ENCODE measurements around the gene MAST4. TPM values are rescaled to one million over a fixed set of nuclear protein-coding genes. Genes with fewer than 3 reads are reported as not detected.

The MAST4 gene
- polyA plus RNA-seq, 12 donors: 9.6 to 89.4 (median 14.1) TPM

GRCh38 chr5:66874004-66874403, 277.8 kb downstream of the MAST4 start:
- DNase-seq: no peak

- DNase-seq: no peak
Measured at GRCh38 chr5:66875315-66875714, 279.1 kb downstream of the MAST4 start.

- no peak for DNase-seq
Measured at GRCh38 chr5:66876266-66876807, 280.1 kb downstream of the MAST4 start.

DNA sequence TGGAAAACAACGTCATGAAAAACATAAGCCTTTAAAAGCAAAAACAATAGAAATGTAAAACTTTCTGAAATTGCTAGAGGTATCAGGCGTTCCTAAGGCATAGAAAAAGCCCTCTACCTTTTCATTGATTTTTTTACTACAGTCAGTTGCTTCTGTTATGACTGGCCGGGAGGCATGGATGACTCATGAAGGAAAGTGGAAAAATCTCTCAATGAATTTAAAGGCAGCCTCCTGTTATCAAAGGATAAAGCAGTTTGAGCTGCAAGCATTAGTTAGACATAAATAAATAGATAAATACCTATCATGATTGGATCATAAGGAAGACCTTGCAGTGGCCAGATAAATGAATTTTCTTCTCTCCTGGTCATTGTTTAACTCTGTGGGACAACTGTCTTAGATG, 281.6 kb downstream of the MAST4 start:
- no peak for DNase-seq

DNA sequence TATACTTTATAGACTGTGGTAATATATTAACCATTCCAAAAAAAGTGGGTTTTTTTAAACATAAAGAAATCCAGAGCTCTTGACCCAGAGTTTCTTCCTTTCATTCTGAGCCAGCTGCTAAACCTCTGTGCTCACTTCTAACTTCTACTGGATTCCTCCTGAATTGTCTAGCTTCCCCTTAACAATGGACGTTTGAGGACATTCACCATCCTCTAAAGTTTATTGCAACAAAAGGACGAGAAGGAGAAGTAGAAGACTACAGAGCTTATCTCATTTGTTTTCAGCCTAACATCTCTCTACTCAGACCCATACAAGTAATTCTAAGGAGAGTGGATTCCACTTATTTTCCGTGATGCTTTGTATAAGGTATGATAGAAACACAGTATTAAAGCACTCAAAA, 284.2 kb downstream of the MAST4 start:
- no peak for DNase-seq

DNA sequence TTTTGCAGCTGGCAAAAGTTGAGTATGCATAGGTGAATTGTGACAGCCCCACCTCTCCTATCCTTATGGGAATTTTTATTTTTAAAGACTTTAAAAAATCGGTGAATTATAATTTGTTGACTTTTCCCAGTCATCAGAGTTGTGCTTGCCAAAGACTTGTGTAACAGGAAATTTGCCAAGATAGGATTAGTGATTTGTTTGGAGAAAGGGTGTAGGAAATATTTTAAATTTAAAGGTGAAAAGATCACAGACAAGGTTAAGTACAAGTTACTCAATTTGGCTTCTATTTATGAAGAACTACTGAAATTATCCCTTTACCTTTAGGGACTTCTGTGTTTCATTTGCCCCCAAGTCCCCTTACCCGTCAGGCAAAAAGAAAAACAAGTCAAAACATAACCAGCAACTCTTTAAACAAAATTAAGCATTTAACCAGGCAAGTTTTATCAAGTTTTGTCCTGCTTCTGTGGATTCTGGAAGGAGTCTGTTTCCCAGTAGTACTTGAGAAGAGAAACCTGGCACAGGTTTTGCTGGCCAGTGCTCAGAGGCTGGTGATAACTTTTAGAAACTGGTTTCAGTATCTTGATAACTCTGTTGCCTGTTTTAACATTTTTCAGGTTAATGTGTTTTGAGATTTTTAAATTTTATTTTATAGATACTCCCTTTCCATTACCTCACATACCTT, 285.4 kb downstream of the MAST4 start:
- no peak for DNase-seq

DNA sequence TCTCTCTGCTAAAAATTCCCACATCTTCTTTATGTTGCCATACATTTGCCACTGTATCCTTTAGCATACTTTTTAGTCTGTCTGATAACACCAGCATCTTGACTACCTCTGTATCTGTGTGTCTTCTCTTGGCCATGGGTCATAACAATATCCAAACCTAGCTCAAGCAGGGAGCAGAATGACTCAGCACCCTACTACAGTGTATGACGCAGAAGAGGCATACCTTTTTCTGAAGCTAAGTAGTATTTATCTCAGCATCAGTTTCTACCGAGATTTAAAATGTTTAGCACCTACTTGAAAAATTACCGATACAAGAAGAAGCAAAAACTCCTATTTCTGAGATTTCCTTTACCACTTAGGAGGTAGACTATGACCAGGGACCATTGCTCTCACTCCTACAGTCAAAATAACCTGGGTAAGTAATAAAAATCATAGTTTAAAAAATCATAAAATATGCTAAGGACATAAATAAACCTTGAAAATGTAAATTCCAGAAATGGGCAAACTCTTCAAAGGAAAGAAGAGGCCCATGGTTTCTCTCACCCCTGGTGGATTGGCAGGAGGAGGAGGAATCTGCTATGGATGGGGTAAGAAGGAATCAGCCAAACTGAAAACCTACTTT, 286.5 kb downstream of the MAST4 start:
- no peak for DNase-seq

DNA sequence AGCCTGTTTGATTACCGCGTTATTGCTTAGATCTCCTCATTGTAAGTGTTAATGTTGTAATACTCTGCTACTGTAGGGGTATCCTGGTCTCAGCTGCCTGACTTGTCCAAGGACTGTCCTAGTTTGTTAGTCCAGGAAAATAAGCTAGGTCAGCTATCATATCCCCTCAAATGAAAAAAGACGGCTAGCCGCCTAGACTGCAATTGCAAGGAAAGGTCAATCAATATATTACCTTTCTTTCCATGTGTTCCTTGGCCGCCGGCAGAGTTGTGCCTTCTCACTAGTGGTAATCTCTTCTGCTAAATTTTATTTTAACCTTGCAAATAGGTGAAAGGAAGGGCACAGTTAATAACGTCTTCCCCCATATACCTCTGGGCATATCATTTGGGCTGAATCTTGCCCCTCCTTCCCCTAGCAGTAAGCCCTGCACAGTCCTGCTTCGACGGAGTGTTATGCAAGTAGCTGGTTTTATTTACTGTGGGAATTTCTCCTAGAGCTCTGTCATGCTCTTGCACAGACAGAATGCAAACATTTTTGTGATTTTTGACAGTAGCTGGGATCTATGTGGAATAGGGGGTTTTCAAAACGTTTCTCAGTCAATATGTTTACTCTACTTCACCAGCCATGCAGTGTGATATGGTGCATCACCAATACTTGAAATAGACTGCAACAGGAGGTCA, 288.5 kb downstream of the MAST4 start:
- no peak for DNase-seq

- DNase-seq: no peak
Measured at GRCh38 chr5:66886941-66887340, 290.7 kb downstream of the MAST4 start.

DNA sequence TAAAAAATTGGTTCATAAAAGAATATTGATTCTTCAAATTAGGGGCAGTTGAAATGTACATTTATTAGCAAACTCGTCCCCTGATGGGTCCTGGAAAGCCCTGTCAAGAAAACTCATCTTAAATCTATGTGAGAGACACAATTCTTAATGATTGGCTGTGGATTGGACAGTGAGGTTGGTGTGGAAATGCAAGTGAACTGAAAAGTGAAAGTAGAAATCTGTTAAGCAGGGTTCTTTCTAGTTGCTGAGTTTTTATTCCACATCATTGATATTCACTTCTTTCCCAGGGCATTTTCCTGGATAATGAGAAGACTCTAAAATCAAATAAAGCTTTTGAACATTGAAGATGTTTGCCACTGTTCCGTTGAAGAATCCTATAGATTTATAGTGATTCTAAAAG, 292.4 kb downstream of the MAST4 start:
- DNase-seq: no peak

- no peak for DNase-seq
Measured at GRCh38 chr5:66889056-66889455, 292.9 kb downstream of the MAST4 start.

GRCh38 chr5:66889524-66889923, 293.3 kb downstream of the MAST4 start:
- no peak for DNase-seq

- no peak for DNase-seq
Measured at GRCh38 chr5:66891184-66891925, 295.2 kb downstream of the MAST4 start.

DNA sequence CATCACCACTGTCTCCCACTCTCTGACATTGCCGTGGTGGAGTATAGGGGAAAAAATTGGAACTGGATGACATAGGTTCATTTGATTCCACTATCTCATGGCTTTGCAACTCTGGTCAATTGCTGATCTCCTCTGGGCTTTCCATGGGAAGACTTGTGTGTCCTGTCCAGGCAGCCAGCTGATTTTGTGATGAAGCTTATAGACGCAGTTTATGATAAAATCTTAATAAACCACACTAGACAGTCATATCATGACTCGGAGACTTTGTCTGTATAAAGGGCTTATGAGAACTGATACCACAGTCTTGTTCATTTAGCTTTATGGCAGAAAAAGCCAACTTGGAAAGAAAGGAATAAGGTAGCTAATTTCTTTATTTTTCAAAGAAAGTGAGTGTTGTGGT, 296.5 kb downstream of the MAST4 start:
- DNase-seq: no peak

- DNase-seq: no peak
Measured at GRCh38 chr5:66894480-66895240, 298.5 kb downstream of the MAST4 start.

GRCh38 chr5:66896171-66896570, 300.0 kb downstream of the MAST4 start:
- no peak for DNase-seq

DNA sequence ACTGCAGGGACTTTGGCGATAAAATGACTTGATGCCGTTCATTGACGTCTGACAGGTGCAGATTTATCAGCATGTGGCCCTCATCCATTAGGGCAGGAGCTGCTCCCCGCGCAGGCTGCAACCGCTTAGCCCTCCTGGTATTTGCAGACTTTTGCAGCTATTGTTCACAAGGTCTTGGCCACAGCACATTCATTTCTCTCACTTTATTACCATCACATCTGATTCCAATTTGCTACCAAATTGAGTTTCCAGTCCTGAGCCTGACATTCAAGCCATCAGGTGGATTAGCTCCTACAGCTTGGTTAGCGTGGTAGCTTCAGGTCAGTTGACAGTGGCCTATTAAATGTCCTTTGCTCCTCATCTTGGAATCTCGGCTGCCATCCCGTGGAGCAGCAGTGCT, 301.2 kb downstream of the MAST4 start:
- no peak for DNase-seq

GRCh38 chr5:66898241-66898995, 302.2 kb downstream of the MAST4 start:
- no peak for DNase-seq

DNA sequence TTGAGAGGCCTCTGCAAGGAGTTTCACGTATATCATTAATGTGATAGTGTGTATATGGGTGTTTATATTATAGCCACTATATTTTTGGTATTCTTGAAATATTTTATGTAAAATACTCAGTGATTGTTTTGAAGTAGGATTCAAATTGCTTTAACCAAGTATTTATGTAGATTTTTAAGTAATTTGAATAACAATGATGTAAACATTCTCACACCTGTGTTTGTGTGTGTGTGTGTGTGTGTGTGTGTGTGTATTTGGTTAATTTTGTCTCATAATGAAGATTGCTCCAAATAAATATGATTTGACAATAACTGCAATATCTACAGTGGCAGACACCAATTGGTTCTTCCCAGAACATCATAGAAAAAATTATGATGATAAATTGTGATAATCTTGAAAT, 307.0 kb downstream of the MAST4 start:
- DNase-seq: no peak

GRCh38 chr5:66903709-66904108, 307.5 kb downstream of the MAST4 start:
- no peak for DNase-seq

GRCh38 chr5:66904189-66904588, 308.0 kb downstream of the MAST4 start:
- no peak for DNase-seq

Data from muscle of arm (tissue), 12 donors.